IMR-90 (cell line): ENCODE measurements around the gene SLCO1B1. TPM values are rescaled to one million over a fixed set of nuclear protein-coding genes. Genes with fewer than 3 reads are reported as not detected.

ENCODE experiments used
- ATAC-seq: fragments of 200-7000 bp; cut with Tn5 transposase; 2 replicates; pipeline ENCODE4 v1.9.1; 2020; ENCODE audit warnings: low read depth, mild to moderate bottlenecking, moderate library complexity
- Bru-seq: library from RNA; stranded (reverse); fragments of 400-500 nt; gene quantifications from one replicate; lab custom pipeline; 2021; lab: Mats Ljungman, UMichigan
- BruChase-seq, 2 experiments: library from RNA; stranded (reverse); fragments of 400-500 nt; gene quantifications; one replicate each; lab custom pipeline; 2021; lab: Mats Ljungman, UMichigan
- BruUV-seq: library from RNA; stranded (reverse); fragments of 400-500 nt; replicated peaks from 2 replicates; lab custom pipeline; 2021; lab: Mats Ljungman, UMichigan
- CTCF ChIA-PET: fragments of 300-600 bp; formaldehyde crosslinking; extraction: SDS; loops from one replicate; lab custom pipeline; 2021; ENCODE audit warnings: antibody characterized with exemption; lab: Yijun Ruan, JAX
- POLR2A ChIA-PET: fragments of 300-600 bp; sonication (Branson Sonifier 250); formaldehyde crosslinking; loops from one replicate; lab custom pipeline; 2022; ENCODE audit warnings: antibody characterized with exemption; ENCODE audit not compliant: unreplicated experiment; lab: Charles Lee
- DNase-seq: peaks from one replicate; pipeline ENCODE4 v3.0.0; 2013
- H2AFZ ChIP-seq: replicated peaks from 2 replicates; pipeline ENCODE3; 2013; ENCODE audit warnings: low read length, mild to moderate bottlenecking; ENCODE audit not compliant: poor library complexity
- H2AK5ac ChIP-seq: 2 replicates; pipeline ENCODE4 v1.6.1; 2013; ENCODE audit warnings: low read depth, low read length, inconsistent platforms
- H2AK9ac ChIP-seq: replicated peaks from 2 replicates; pipeline ENCODE3; 2013; ENCODE audit warnings: mild to moderate bottlenecking, low read depth, low read length, moderate library complexity; ENCODE audit not compliant: poor library complexity
- H2BK120ac ChIP-seq: 2 replicates; pipeline ENCODE4 v1.6.1; 2013; ENCODE audit warnings: low read depth, low read length, inconsistent platforms
- H2BK15ac ChIP-seq: 3 replicates; pipeline ENCODE4 v1.6.1; 2013; ENCODE audit warnings: low read depth, low read length, inconsistent platforms
- H2BK20ac ChIP-seq: 2 replicates; pipeline ENCODE4 v1.6.1; 2013; ENCODE audit warnings: low read depth, mild to moderate bottlenecking, inconsistent platforms, low read length, moderate library complexity
- H2BK5ac ChIP-seq: 2 replicates; pipeline ENCODE4 v1.6.1; 2013; ENCODE audit warnings: mild to moderate bottlenecking, low read depth, low read length, inconsistent platforms; ENCODE audit not compliant: poor library complexity, severe bottlenecking
- H3K14ac ChIP-seq: replicated peaks from 2 replicates; pipeline ENCODE4 v1.6.1; 2013; ENCODE audit warnings: low read depth, low read length, inconsistent platforms
- H3K18ac ChIP-seq: 2 replicates; pipeline ENCODE4 v1.6.1; 2013; ENCODE audit warnings: low read depth, low read length, control low read depth
- H3K23ac ChIP-seq: 2 replicates; pipeline ENCODE4 v1.6.1; 2013; ENCODE audit warnings: low read depth, low read length, inconsistent platforms
- H3K27ac ChIP-seq: 2 replicates; pipeline ENCODE4 v1.5.1; 2013; ENCODE audit warnings: mild to moderate bottlenecking, control low read depth, low read length; ENCODE audit not compliant: insufficient read depth
- H3K27me3 ChIP-seq: 2 replicates; pipeline ENCODE4 v1.6.1; 2013; ENCODE audit warnings: low read length; ENCODE audit not compliant: control insufficient read depth, insufficient read depth
- H3K36me3 ChIP-seq: 2 replicates; pipeline ENCODE4 v1.6.1; 2013; ENCODE audit warnings: low read length, mixed read lengths; ENCODE audit not compliant: control insufficient read depth, insufficient read depth
- H3K4ac ChIP-seq: 2 replicates; pipeline ENCODE4 v1.6.1; 2013; ENCODE audit warnings: low read depth, low read length, inconsistent platforms
- H3K4me1 ChIP-seq: 2 replicates; pipeline ENCODE4 v1.6.1; 2013; ENCODE audit warnings: low read length, mixed read lengths; ENCODE audit not compliant: control insufficient read depth, insufficient read depth
- H3K4me2 ChIP-seq: 2 replicates; pipeline ENCODE4 v1.6.1; 2013; ENCODE audit warnings: low read depth, mild to moderate bottlenecking, control low read depth, low read length, moderate library complexity
- H3K4me3 ChIP-seq: 2 replicates; pipeline ENCODE4 v1.5.1; 2013; ENCODE audit warnings: low read depth, mild to moderate bottlenecking, control low read depth, low read length, moderate library complexity; ENCODE audit not compliant: insufficient read depth
- H3K56ac ChIP-seq: 2 replicates; pipeline ENCODE4 v1.6.1; 2013; ENCODE audit warnings: low read length, inconsistent platforms; ENCODE audit not compliant: insufficient read depth; ENCODE audit errors: extremely low read depth
- H3K79me1 ChIP-seq, 2 experiments: 2 replicates each; pipeline ENCODE4 v1.6.1; 2013; ENCODE audit warnings: low read length in 2 of 2, inconsistent platforms in 1 of 2, low read depth in 1 of 2
- H3K9ac ChIP-seq: 2 replicates; pipeline ENCODE4 v1.6.1; 2013; ENCODE audit warnings: low read depth, low read length, control low read depth
- H3K9me1 ChIP-seq: 2 replicates; pipeline ENCODE4 v1.6.1; 2013; ENCODE audit warnings: low read length, inconsistent platforms; ENCODE audit not compliant: insufficient read depth
- H3K9me3 ChIP-seq: 2 replicates; pipeline ENCODE4 v1.6.1; 2013; ENCODE audit warnings: low read length; ENCODE audit not compliant: control insufficient read depth, insufficient read depth
- H4K20me1 ChIP-seq: 2 replicates; pipeline ENCODE4 v1.6.1; 2013; ENCODE audit warnings: low read length, inconsistent platforms; ENCODE audit not compliant: insufficient read depth
- H4K5ac ChIP-seq: 2 replicates; pipeline ENCODE4 v1.6.1; 2013; ENCODE audit warnings: mild to moderate bottlenecking, low read depth, low read length, control low read depth
- H4K8ac ChIP-seq, 2 experiments: 2 replicates each; pipeline ENCODE4 v1.6.1; 2013; ENCODE audit warnings: low read depth in 2 of 2, low read length in 2 of 2, control low read depth in 1 of 2, inconsistent platforms in 1 of 2
- H4K91ac ChIP-seq: 2 replicates; pipeline ENCODE4 v1.6.1; 2013; ENCODE audit warnings: low read depth, low read length, inconsistent platforms; ENCODE audit not compliant: insufficient read depth
- BHLHE40 ChIP-seq: fragments of 150-350 bp; IDR thresholded peaks from 2 replicates; pipeline ENCODE4 v1.6.1; 2016; ENCODE audit warnings: mild to moderate bottlenecking, low read depth, low read length
- CEBPB ChIP-seq: IDR thresholded peaks from 2 replicates; pipeline ENCODE4 v1.6.1; 2012; ENCODE audit warnings: low read depth, low read length, improper control_type of control experiment
- MAFK ChIP-seq: IDR thresholded peaks from 2 replicates; pipeline ENCODE4 v1.6.1; 2012; ENCODE audit warnings: low read depth, low read length, improper control_type of control experiment
- RAD21 ChIP-seq: IDR thresholded peaks from 2 replicates; pipeline ENCODE4 v1.6.1; 2012; ENCODE audit warnings: low read length, improper control_type of control experiment
- WGBS, 2 experiments: methylation state at CpG; one replicate each; pipeline versions ENCODE4 v1.1.5 to v1.1.7; 2013; ENCODE audit warnings: missing lambda C conversion rate in 2 of 2; ENCODE audit not compliant: insufficient read length in 1 of 2; ENCODE audit errors: extremely low coverage in 2 of 2; 5-methylcytosine and 5-hydroxymethylcytosine counted together
- dilution Hi-C: fragments of 300-500 bp; cut with HindIII; formaldehyde crosslinking; loops from one replicate; pipeline ENCODE4 v1.14.3; 2018; ENCODE audit warnings: low sequenced_read_pairs; ENCODE audit not compliant: unreplicated experiment
- in situ Hi-C: fragments of 300-500 bp; cut with MboI; formaldehyde crosslinking; loops from 3 replicates; pipeline ENCODE4 v1.14.3; 2019; ENCODE audit warnings: low sequenced_read_pairs, inconsistent platforms, mixed read lengths
- intact Hi-C: fragments of 100-400 bp; cut with micrococcal nuclease; formaldehyde crosslinking; loops from 2 replicates; pipeline ENCODE4 v1.10.0; 2022
- long read RNA-seq: library from polyadenylated mRNA; unstranded; transcript quantifications from one replicate; pipeline ENCODE4 v2.0.0, GENCODE V29; 2021; ENCODE audit not compliant: unreplicated experiment
- polyA plus RNA-seq, 3 experiments: library from polyadenylated mRNA; depleted of rRNA; stranded (reverse); fragments of >200 nt; gene quantifications; 2 replicates each; pipeline ENCODE4 v1.2.3, GENCODE V29; 2012; ENCODE audit warnings: low replicate concordance in 1 of 3
- total RNA-seq: library from RNA; depleted of rRNA; stranded (reverse); fragments of >200 nt; gene quantifications from 2 replicates; pipeline ENCODE4 v1.2.3, GENCODE V29; 2012; rRNA removed
- TF ChIP-seq, protein P1 (sequence below): fragments of 150-350 bp; IDR thresholded peaks from 2 replicates; pipeline ENCODE4 v1.6.1; 2017; ENCODE audit warnings: mild to moderate bottlenecking, antibody characterized with exemption, low read length, low read depth
- TF ChIP-seq, protein P2 (sequence below): conservative IDR thresholded peaks from 2 replicates; pipeline ENCODE4 v1.5.1; 2012; ENCODE audit warnings: mild to moderate bottlenecking, low read depth, low read length, improper control_type of control experiment

Gene SLCO1B1, protein sequence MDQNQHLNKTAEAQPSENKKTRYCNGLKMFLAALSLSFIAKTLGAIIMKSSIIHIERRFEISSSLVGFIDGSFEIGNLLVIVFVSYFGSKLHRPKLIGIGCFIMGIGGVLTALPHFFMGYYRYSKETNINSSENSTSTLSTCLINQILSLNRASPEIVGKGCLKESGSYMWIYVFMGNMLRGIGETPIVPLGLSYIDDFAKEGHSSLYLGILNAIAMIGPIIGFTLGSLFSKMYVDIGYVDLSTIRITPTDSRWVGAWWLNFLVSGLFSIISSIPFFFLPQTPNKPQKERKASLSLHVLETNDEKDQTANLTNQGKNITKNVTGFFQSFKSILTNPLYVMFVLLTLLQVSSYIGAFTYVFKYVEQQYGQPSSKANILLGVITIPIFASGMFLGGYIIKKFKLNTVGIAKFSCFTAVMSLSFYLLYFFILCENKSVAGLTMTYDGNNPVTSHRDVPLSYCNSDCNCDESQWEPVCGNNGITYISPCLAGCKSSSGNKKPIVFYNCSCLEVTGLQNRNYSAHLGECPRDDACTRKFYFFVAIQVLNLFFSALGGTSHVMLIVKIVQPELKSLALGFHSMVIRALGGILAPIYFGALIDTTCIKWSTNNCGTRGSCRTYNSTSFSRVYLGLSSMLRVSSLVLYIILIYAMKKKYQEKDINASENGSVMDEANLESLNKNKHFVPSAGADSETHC
- total RNA-seq (not detected in 2 replicates), polyA plus RNA-seq (2012; rRNA removed) (not detected in 2 replicates), Bru-seq, nascent RNA (percentile 1 among the genes with signal in this experiment), BruChase-seq, experiment 1, labeled RNA remaining after a 6-hour chase (percentile 2 among the genes with signal in this experiment), BruChase-seq, experiment 2, labeled RNA remaining after a 2-hour chase (percentile 3 among the genes with signal in this experiment)
- polyA plus RNA-seq (2012; cell fraction: cytosol; rRNA removed) = not detected in 2 replicates
- polyA plus RNA-seq (2012; cell fraction: nucleus; rRNA removed; ENCODE audit: low replicate concordance) = not detected in 2 replicates
- long read RNA-seq = 0 reads

DNA sequence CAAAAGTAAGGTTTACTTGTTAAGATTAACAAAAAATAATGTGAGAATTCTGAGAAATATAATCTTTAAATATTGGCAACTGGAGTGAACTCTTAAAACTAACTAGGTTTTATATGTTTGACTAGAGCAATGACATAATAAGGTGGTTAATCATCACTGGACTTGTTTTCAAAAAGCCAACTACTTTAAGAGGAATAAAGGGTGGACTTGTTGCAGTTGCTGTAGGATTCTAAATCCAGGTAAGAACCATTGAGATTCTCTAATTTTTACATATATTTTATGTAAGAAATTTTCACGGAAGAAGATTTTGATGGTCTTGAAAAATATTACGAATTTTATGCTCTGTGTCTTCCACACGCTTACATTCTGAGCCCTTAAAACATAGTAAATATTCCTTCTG lies at the start of gene SLCO1B1:
Gene SLCO1B1, plus strand, starts transcription at position 197 of the 400 bp plus-strand sequence. CDS start 10,381 bp downstream, outside the sequence.
- Histone ChIP-seq H4K8ac (no peak within 1 kb of the TSS), H2AK9ac (no peak within 1 kb of the TSS), H2BK15ac (no peak within 1 kb of the TSS), H4K20me1 (no peaks in the 10 kb centered on the region), H4K5ac (no peak within 1 kb of the TSS), H3K23ac (no peak within 1 kb of the TSS), H4K91ac (no peak within 1 kb of the TSS), H3K27me3 (no peaks in the 10 kb centered on the region), H2AK5ac (no peak within 1 kb of the TSS), H2BK120ac (no peak within 1 kb of the TSS), H3K18ac (no peak within 1 kb of the TSS), H3K14ac (no peak within 1 kb of the TSS), H3K27ac (no peak within 1 kb of the TSS), H2BK5ac (no peak within 1 kb of the TSS), H3K9me1 (no peaks in the 10 kb centered on the region), H3K4me1 (no peaks in the 10 kb centered on the region), H2BK20ac (no peak within 1 kb of the TSS), H3K4me3 (no peak within 1 kb of the TSS), H3K79me1 (no peaks in the 10 kb centered on the region), H3K9ac (no peak within 1 kb of the TSS), H3K56ac (no peak within 1 kb of the TSS), H3K36me3 (no peaks in the 10 kb centered on the region), H2AFZ (no peak within 1 kb of the TSS), H3K4ac (no peak within 1 kb of the TSS), H3K4me2 (no peak within 1 kb of the TSS), H3K9me3 (0 out of 2 replicates have a peak, but pooled peaks cover 2% of the 10 kb centered on the region)
- no CpG with 5 or more reads among the region's 3 CpGs for WGBS, 2 experiments
- intact Hi-C loops (no loop called here), dilution Hi-C loops (no loop called here), in situ Hi-C loops (no loop called here)
- ChIA-PET POLR2A (no interaction called here), CTCF (no interaction called here)
- no TSS peak for BruUV-seq
- ATAC-seq = no peak
- TF ChIP-seq RAD21 (no peak), MAFK (no peak), BHLHE40 (no peak), CEBPB (no peak)
- TF ChIP-seq, protein P1, sequence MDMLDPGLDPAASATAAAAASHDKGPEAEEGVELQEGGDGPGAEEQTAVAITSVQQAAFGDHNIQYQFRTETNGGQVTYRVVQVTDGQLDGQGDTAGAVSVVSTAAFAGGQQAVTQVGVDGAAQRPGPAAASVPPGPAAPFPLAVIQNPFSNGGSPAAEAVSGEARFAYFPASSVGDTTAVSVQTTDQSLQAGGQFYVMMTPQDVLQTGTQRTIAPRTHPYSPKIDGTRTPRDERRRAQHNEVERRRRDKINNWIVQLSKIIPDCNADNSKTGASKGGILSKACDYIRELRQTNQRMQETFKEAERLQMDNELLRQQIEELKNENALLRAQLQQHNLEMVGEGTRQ = no peak
- TF ChIP-seq, protein P2, sequence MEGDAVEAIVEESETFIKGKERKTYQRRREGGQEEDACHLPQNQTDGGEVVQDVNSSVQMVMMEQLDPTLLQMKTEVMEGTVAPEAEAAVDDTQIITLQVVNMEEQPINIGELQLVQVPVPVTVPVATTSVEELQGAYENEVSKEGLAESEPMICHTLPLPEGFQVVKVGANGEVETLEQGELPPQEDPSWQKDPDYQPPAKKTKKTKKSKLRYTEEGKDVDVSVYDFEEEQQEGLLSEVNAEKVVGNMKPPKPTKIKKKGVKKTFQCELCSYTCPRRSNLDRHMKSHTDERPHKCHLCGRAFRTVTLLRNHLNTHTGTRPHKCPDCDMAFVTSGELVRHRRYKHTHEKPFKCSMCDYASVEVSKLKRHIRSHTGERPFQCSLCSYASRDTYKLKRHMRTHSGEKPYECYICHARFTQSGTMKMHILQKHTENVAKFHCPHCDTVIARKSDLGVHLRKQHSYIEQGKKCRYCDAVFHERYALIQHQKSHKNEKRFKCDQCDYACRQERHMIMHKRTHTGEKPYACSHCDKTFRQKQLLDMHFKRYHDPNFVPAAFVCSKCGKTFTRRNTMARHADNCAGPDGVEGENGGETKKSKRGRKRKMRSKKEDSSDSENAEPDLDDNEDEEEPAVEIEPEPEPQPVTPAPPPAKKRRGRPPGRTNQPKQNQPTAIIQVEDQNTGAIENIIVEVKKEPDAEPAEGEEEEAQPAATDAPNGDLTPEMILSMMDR = no peak
- no peak for DNase-seq
